8988T (cell line): ENCODE results near the gene ONECUT1.

Source experiments
- DNase-seq: peaks from one replicate; pipeline ENCODE4 v3.0.0; 2011

Gene ONECUT1

DNA sequence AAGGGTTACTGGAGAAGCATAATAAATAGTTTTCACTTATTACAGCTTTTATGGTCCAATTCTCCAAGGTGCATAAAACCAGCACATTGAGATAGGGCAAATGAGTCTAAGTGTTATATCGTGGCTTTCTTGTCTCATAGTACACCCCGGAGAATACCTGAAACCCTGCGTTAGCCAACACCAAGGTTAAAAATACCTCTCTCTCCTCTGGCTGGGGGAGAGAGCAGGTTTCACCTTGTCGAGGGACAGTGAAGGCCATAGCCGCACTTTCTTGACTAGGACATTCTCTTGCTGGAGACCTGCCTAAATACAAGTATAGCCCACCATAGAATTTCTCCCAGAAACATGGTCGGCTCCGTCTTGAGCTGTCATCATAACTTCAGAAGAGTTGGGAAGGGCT, 59.5 kb downstream of the ONECUT1 start:
- DNase-seq, result no peak

DNA sequence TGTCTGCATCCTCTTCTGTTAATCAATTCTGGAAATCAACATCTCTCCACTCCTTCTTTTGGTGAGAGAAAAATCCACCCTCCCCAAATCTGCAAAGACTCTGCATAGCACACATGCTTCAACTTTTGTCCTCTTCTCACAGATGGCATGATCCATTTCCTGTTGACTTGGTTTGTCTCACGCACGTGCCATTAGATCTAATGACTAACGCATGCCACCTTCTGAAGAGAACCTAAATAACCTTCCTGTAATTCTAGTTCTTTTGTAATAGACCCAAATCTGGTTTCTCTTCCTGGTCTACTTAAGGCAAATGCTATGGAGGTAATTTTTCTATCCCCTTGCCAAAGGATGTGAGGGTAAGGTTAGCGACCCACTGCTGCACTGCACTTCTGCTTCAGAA, 60.0 kb downstream of the ONECUT1 start:
- no peak for DNase-seq

GRCh38 chr15:52728899-52729298, 61.2 kb downstream of the ONECUT1 start:
- DNase-seq, result no peak

DNA sequence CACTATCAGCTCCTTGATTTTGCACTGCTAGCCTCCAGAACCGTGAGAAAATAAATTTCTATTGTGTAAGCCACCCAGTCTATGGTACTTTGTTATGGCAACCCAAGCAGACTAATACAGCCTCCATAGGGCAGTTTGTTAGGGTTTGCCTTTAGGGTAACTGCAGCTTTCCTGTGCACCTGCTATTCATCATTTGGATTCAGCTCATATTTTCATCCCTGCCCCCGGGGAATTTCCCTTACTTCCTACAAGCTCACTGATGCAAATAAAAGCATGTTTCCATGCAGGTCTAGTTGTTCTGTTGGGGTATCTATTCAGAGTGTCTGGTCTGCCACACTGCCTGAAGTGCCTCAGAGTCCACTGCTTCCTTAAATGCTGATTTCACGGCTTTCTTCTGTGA, 62.3 kb downstream of the ONECUT1 start:
- DNase-seq, result no peak

DNA sequence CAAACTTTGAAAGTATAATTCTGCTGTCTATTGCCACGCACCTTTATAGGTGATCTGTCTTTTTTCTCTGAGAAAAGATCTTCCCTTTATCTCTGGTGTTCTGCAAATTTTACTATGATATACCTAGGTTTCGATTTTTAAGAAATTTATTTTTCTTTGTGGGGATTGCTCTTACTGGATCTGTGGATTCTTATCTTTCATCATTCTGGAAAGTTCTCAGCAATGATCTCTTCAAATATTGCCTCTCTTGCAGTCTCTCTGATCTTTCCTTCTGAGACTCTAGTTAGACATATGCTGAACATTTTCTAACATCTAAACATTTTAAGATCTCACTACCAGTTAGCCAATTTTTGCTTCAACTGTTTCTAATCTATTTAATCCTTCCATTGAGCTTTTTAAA, 63.9 kb downstream of the ONECUT1 start:
- DNase-seq, result no peak

GRCh38 chr15:52718551-52718950, 71.6 kb downstream of the ONECUT1 start:
- DNase-seq, result no peak

DNA sequence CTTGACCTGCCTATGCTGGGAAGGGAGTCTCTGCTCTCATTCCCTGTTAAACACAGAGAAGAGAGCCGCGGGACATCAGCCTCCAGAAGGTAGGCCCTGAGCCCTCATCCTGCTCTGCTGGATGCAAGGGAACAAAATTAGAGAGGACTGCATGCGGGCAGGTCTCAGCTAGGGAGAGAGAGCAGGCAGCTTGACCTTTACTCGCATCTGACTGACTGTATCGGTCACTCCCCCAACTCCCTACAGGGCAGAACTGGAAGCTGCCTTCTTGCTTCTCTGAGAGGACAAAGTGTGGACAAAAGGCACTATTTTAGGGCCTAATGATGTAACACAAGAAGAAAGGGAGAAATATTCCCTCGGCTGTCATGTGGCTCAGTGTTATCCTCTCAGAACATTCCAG, 72.2 kb downstream of the ONECUT1 start:
- DNase-seq, result no peak

DNA sequence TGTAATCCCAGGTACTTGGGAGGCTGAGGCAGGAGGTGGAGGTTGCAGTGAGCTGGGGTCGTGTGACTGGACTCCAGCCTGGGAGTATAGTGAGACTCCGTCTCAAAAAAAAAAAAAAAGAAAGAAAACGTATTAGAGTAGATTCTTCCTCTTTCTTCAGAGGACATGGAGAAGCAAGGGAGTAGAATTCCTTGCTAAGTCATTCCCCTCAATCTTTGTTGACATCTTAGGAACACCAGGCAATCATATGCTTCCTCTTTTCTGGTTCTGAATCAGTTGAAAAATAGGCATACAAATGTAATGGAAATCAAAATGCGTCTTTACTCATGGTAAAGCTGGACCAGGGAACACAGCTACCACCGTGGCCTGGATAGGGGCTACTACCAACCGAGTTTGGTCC, 72.7 kb downstream of the ONECUT1 start:
- DNase-seq, result no peak

DNA sequence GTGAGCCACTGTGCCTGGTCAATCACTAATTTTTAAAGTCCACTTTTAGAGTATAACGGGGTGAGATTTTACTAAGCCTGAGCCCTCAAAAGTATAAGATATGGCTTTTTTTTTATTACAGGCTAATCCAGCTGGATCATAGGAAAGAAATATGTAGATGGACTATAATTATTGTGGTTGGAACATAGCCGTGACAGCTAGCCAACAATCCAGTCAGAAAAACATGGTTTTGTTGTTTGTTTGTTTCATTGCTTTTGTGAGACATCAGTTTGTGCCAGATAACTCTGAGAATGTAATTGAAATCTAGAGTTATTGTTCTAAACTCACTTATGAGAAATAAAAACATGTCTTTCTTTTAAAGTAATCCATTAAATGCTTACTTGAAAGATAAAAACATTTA, 73.6 kb downstream of the ONECUT1 start:
- no peak for DNase-seq

DNA sequence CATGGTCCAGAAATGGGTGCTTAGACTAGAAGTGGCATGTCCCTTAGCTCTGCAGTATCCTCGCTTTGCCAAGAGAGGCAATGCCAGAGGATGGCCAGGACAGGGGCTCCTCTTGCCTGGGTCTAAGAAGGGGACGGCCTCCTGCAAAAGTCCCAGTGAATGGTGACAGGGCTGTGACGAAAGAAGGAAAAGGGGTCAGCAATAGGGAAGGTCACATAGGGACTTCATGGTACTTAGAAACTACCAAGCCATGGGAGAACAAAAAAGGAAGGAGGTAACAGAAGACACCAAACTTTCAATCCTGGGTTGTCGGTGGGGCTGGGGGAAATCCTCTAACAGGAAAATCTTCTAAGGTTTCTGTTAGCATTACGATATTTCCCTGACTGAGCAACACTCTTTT, 74.7 kb downstream of the ONECUT1 start:
- no peak for DNase-seq

DNA sequence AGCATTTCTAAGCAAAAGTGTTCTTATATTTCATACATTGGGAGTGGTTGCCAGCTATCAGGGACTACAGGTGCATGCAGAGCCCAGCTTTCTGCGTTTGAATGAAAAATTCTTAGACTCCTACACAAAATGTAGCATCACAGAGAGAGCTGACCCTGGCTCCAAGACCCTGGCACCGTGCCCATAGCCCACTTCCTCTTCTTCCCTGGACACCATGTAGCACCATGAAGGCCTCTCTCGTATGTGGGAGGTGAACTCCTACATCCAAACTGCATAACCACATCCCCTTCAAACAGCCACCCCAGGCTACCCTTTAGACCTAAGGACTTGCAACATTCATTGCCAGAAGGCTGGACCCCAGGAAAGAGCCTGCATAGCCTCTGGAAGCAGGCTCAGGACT, 75.2 kb downstream of the ONECUT1 start:
- DNase-seq, result no peak

GRCh38 chr15:52710708-52711389, 79.3 kb downstream of the ONECUT1 start:
- no peak for DNase-seq

GRCh38 chr15:52710050-52710707, 80.0 kb downstream of the ONECUT1 start:
- DNase-seq, result no peak

GRCh38 chr15:52709187-52709981, 80.8 kb downstream of the ONECUT1 start:
- DNase-seq, result no peak
